Left lung (tissue), 10 donors: ENCODE measurements around the gene UBR4. TPM values are rescaled to one million over a fixed set of nuclear protein-coding genes. Genes with fewer than 3 reads are reported as not detected.

Experiments
- ATAC-seq: fragments of 200-7000 bp; cut with Tn5 transposase; one replicate; pipeline ENCODE4 v1.9.1; 2020; ENCODE audit warnings: moderate library complexity
- DNase-seq, 4 donors: peaks; one replicate each; pipeline ENCODE4 v3.0.0-alpha.2; 2013 to 2020
- H3K27ac ChIP-seq, 2 donors: fragments of 200-600 bp; sonication (generic) in 1 of 2; one replicate each; pipeline versions ENCODE4 v1.5.0 to v1.8.0; 2020 to 2021
- H3K27me3 ChIP-seq, 2 donors: fragments of 200-600 bp; sonication (generic) in 1 of 2; one replicate each; pipeline versions ENCODE4 v1.5.0 to v1.8.0; 2020 to 2021
- H3K36me3 ChIP-seq, 2 donors: fragments of 200-600 bp; sonication (generic) in 1 of 2; one replicate each; pipeline versions ENCODE4 v1.5.0 to v1.8.0; 2020 to 2021
- H3K4me1 ChIP-seq, 2 donors: fragments of 200-600 bp; one replicate each; pipeline ENCODE4 v1.8.0; 2021
- H3K4me3 ChIP-seq, 2 donors: fragments of 200-600 bp; sonication (generic) in 1 of 2; one replicate each; pipeline versions ENCODE4 v1.5.0 to v1.8.0; 2020 to 2021; ENCODE audit warnings: mild to moderate bottlenecking in 1 of 2
- H3K9me3 ChIP-seq, 2 donors: fragments of 200-600 bp; sonication (generic) in 1 of 2; one replicate each; pipeline versions ENCODE4 v1.5.0 to v1.8.0; 2020 to 2021
- CTCF ChIP-seq, 2 donors: fragments of 200-600 bp; sonication (generic) in 1 of 2; IDR thresholded peaks; one replicate each; pipeline versions ENCODE4 v1.5.0 to v1.8.0; 2021; ENCODE audit warnings: antibody characterized with exemption in 2 of 2
- intact Hi-C, 2 donors: fragments of 100-400 bp; cut with DNase I; formaldehyde crosslinking; loops; one replicate each; pipeline versions ENCODE4 v1.11.2 to v1.14.2; 2022
- polyA plus RNA-seq, 6 donors: library from polyadenylated mRNA; unstranded; fragments of 120-200 nt; gene quantifications; one replicate each; pipeline ENCODE4 v1.2.1, GENCODE V29; 2013; ENCODE audit not compliant: insufficient read length in 6 of 6
- total RNA-seq, 2 donors: library from RNA; stranded (reverse); fragmentation: NEBNext Ultra II Directional; extraction: Animal tissue kit (Norgen Biotek cat#: 25700); gene quantifications; one replicate each; pipeline ENCODE4 v1.2.1, GENCODE V29; 2021
- donor health status: DM: no; HTN: yes; CAD: no.
- donor health status: DM: no; HTN: no; CAD: no.

UBR4 gene
- total and polyA plus RNA-seq, 8 donors: 95.9 to 130 (median 109) TPM

- Histone ChIP-seq H3K9me3 (no peaks in the 10 kb centered on the region), H3K4me1 (peaks cover 0 to 13% of the 10 kb centered on the region in 2 donors), H3K4me3 (no peak overlapping the region), H3K27me3 (no peaks in the 10 kb centered on the region), H3K36me3 (peaks cover 5 to 99% of the 10 kb centered on the region in 2 donors), H3K27ac (peak overlapping the region; percentile 2 to 19)
- TF ChIP-seq CTCF (IDR thresholded peaks at IDR 0.05): no peak
- no peak for ATAC-seq
- DNase-seq: peak in 2 of 4 donors; percentile 48 to 65
- intact Hi-C loops: loop anchor here in 1 of 2 donors (5.0 kb wide), 1 partner anchor 184 kb away; no protein-coding TSS in a partner anchor
Measured at GRCh38 chr1:19091196-19091953, 118.7 kb downstream of the UBR4 start.

- ATAC-seq (no peak), DNase-seq (no peak)
- intact Hi-C loops: no loop called here
Measured at GRCh38 chr1:19089524-19089923, 120.5 kb downstream of the UBR4 start.

GRCh38 chr1:19088717-19089442 is 121.2 kb downstream of the UBR4 start:
- DNase-seq (no peak), ATAC-seq (no peak)
- Histone ChIP-seq H3K27me3 (no peaks in the 10 kb centered on the region), H3K36me3 (peaks cover 0 to 99% of the 10 kb centered on the region in 2 donors), H3K9me3 (no peaks in the 10 kb centered on the region), H3K27ac (no peak overlapping the region), H3K4me3 (no peak overlapping the region), H3K4me1 (peaks cover 0 to 14% of the 10 kb centered on the region in 2 donors)
- TF ChIP-seq CTCF (IDR thresholded peaks at IDR 0.05): no peak
- intact Hi-C loops: no loop called here

More at GRCh38 chr1:19089524-19089923, 120.5 kb downstream of the UBR4 start:
- peaks cover 0 to 14% of the 10 kb centered on the region in 2 donors for H3K4me1 ChIP-seq
- no peak overlapping the region for H3K27ac ChIP-seq
- no peaks in the 10 kb centered on the region for H3K9me3 ChIP-seq
- TF ChIP-seq CTCF (IDR thresholded peaks at IDR 0.05): no peak
- H3K27me3 ChIP-seq: no peaks in the 10 kb centered on the region
- H3K36me3 ChIP-seq: peaks cover 2 to 99% of the 10 kb centered on the region in 2 donors
- no peak overlapping the region for H3K4me3 ChIP-seq

GRCh38 chr1:19087737-19088594 is 122.1 kb downstream of the UBR4 start:
- intact Hi-C loops: no loop called here
- Histone ChIP-seq H3K27me3 (no peaks in the 10 kb centered on the region), H3K36me3 (peaks cover 0 to 99% of the 10 kb centered on the region in 2 donors), H3K4me1 (peaks cover 0 to 15% of the 10 kb centered on the region in 2 donors), H3K4me3 (no peak overlapping the region), H3K9me3 (no peaks in the 10 kb centered on the region), H3K27ac (peak overlapping the region in 1 of 2 donors; percentile 73)
- ATAC-seq: no peak
- TF ChIP-seq CTCF (IDR thresholded peaks at IDR 0.05): no peak
- no peak for DNase-seq
